K562 (cell line): ENCODE data around the gene ZSWIM8. TPM values are rescaled to one million over a fixed set of nuclear protein-coding genes. Genes with fewer than 3 reads are reported as not detected.

Source experiments
- ATAC-seq: fragments of 200-7000 bp; cut with Tn5 transposase; 3 replicates; pipeline ENCODE4 v1.9.1; 2020; ENCODE audit warnings: moderate library complexity
- BruUV-seq: library from RNA; stranded (reverse); fragments of 400-500 nt; replicated peaks from 2 replicates; lab custom pipeline; 2021; lab: Mats Ljungman, UMichigan
- CTCF ChIA-PET: fragments of 300-600 bp; formaldehyde crosslinking; extraction: SDS; loops from one replicate; lab custom pipeline; 2021; ENCODE audit warnings: low intra/inter-chr PET ratio; lab: Yijun Ruan, JAX
- POLR2A ChIA-PET: fragments of 300-600, 350-650 bp; sonication (Branson Sonifier 250); formaldehyde crosslinking; extraction: SDS; loops from one replicate; lab custom pipeline; 2021; ENCODE audit warnings: antibody characterized with exemption, inconsistent platforms; lab: Yijun Ruan, JAX
- DNase-seq, 4 experiments: peaks; one replicate each; pipeline versions ENCODE4 v3.0.0 to v3.0.0-alpha.2; 2011 to 2018; ENCODE audit warnings: low spot score in 3 of 4, mixed read lengths in 3 of 4; ENCODE audit errors: extremely low read depth in 1 of 4
- FAIRE-seq: peaks from 2 replicates; lab custom pipeline; 2011; peaks lifted over from hg19 to GRCh38; lab: Jason Lieb, UNC
- H2AFZ ChIP-seq: 2 replicates; pipeline ENCODE4 v1.6.0; 2011; ENCODE audit warnings: low read depth, low read length, control low read depth, inconsistent platforms
- H3K27ac ChIP-seq: fragments of 200-600 bp; 3 replicates; pipeline ENCODE4 v1.8.0; 2011; ENCODE audit warnings: low read depth, mild to moderate bottlenecking, control low read depth, inconsistent platforms, low read length, moderate library complexity, mixed read lengths; ENCODE audit errors: extremely low read depth
- H3K27me3 ChIP-seq, 2 experiments: fragments of 300-600 bp in 1 of 2; 2 replicates in 1 of 2; 3 replicates in 1 of 2; pipeline versions ENCODE4 v1.6.0 to v1.8.0; 2011; ENCODE audit warnings: inconsistent platforms in 2 of 2, low read length in 2 of 2, mild to moderate bottlenecking in 1 of 2, mixed read lengths in 1 of 2, moderate library complexity in 1 of 2; ENCODE audit not compliant: control insufficient read depth in 2 of 2, insufficient read depth in 2 of 2
- H3K36me3 ChIP-seq: fragments of 300-600 bp; 3 replicates; pipeline ENCODE4 v1.8.0; 2011; ENCODE audit warnings: mild to moderate bottlenecking, low read length, inconsistent platforms; ENCODE audit not compliant: control insufficient read depth, insufficient read depth
- H3K4me1 ChIP-seq, 2 experiments: fragments of 200-600 bp in 1 of 2; replicated peaks in 1 of 2; 2 replicates in 1 of 2; 3 replicates in 1 of 2; pipeline versions ENCODE4 v1.5.1 to v1.8.0; 2011; ENCODE audit warnings: inconsistent platforms in 2 of 2, low read length in 2 of 2, mild to moderate bottlenecking in 1 of 2, mixed read lengths in 1 of 2, moderate library complexity in 1 of 2; ENCODE audit not compliant: control insufficient read depth in 2 of 2, insufficient read depth in 2 of 2
- H3K4me2 ChIP-seq: 2 replicates; pipeline ENCODE4 v1.6.1; 2011; ENCODE audit warnings: low read length, control low read depth, inconsistent platforms, mixed read lengths; ENCODE audit not compliant: insufficient read depth
- H3K4me3 ChIP-seq: fragments of 200-600 bp; sonication (generic), shearing (Covaris generic); 2 replicates; pipeline ENCODE4 v1.5.1; 2016; ENCODE audit warnings: control low read depth, inconsistent platforms
- H3K79me2 ChIP-seq: fragments of 200-600 bp; 3 replicates; pipeline ENCODE4 v1.8.0; 2011; ENCODE audit warnings: low read length, inconsistent platforms; ENCODE audit not compliant: control insufficient read depth, insufficient read depth
- H3K9ac ChIP-seq, 2 experiments: 2 replicates each; pipeline versions ENCODE4 v1.6.0 to v1.6.1; 2011; ENCODE audit warnings: low read depth in 2 of 2, low read length in 2 of 2, control low read depth in 1 of 2, inconsistent platforms in 1 of 2, mild to moderate bottlenecking in 1 of 2, mixed read lengths in 1 of 2; ENCODE audit not compliant: insufficient read depth in 1 of 2
- H3K9me1 ChIP-seq: one replicate; pipeline ENCODE4 v1.6.0; 2011; ENCODE audit warnings: inconsistent platforms, mild to moderate bottlenecking, low read length, moderate library complexity; ENCODE audit not compliant: control insufficient read depth, insufficient read depth
- H3K9me3 ChIP-seq: replicated peaks from 2 replicates; pipeline ENCODE4 v1.5.1; 2011; ENCODE audit warnings: low read depth, low read length, inconsistent platforms; ENCODE audit not compliant: control insufficient read depth, insufficient read depth
- H4K20me1 ChIP-seq: replicated peaks from 2 replicates; pipeline ENCODE4 v1.6.1; 2011; ENCODE audit warnings: low read length, inconsistent platforms, mixed read lengths; ENCODE audit not compliant: control insufficient read depth, insufficient read depth
- CBX5 ChIP-seq: IDR thresholded peaks from 2 replicates; pipeline ENCODE4 v1.6.1; 2014; ENCODE audit warnings: low read depth, borderline replicate concordance
- FOXM1 ChIP-seq, 2 experiments: fragments of 450-650 bp in 1 of 2; sonication (generic) in 1 of 2; formaldehyde crosslinking in 1 of 2; IDR thresholded peaks; 2 replicates each; pipeline versions ENCODE4 v1.6.1 to v1.9.0; 2017 to 2022; ENCODE audit warnings: low read depth in 2 of 2, mild to moderate bottlenecking in 2 of 2, missing genetic modification reagents in 1 of 2, moderate library complexity in 1 of 2
- ZKSCAN8 ChIP-seq: fragments of 200-800 bp; sonication (Bioruptor generic); IDR thresholded peaks from 2 replicates; pipeline ENCODE4 v1.6.1; 2016; ENCODE audit warnings: missing genetic modification characterization, missing compliant biosample characterization
- WGBS: fragments of 100-300 bp; shearing (Covaris generic); methylation state at CpG from one replicate; pipeline ENCODE4 v1.1.6; 2016; ENCODE audit warnings: low coverage, mixed read lengths; ENCODE audit not compliant: insufficient coverage; ENCODE audit errors: missing lambda C conversion rate; 5-methylcytosine and 5-hydroxymethylcytosine counted together
- in situ Hi-C: fragments of 300-500 bp; cut with MboI; formaldehyde crosslinking; loops from 4 replicates; pipeline ENCODE4 v1.15.0; 2018; ENCODE audit warnings: inconsistent platforms, mixed read lengths
- intact Hi-C: fragments of 100-400 bp; cut with micrococcal nuclease; formaldehyde crosslinking; loops from 2 replicates; pipeline ENCODE4 v1.14.2; 2022
- polyA plus RNA-seq, 8 experiments: library from polyadenylated mRNA; depleted of rRNA in 4 of 8; stranded (reverse) in 5 of 8; unstranded in 3 of 8; fragments of >200 nt; fragmentation: Nextera tagmentation in 2 of 8; fragmentation: Illumina TruSeq in 1 of 8; extraction: Ambion mirVana in 2 of 8; extraction: Trizol in 1 of 8; gene quantifications; 2 replicates each; pipeline versions ENCODE4 v1.2.1 to v1.2.3, GENCODE V29; 2011 to 2014; ENCODE audit warnings: inconsistent platforms in 1 of 8, missing spikeins in 1 of 8
- total RNA-seq, 7 experiments: library from RNA; depleted of rRNA in 6 of 7; stranded (reverse); fragments of >200 nt in 6 of 7; fragmentation: Illumina TruSeq in 2 of 7; extraction: Trizol in 2 of 7; gene quantifications; 2 replicates each; pipeline versions ENCODE4 v1.2.1 to v1.2.3, GENCODE V29; 2011 to 2021; ENCODE audit warnings: low replicate concordance in 1 of 7

Gene ZSWIM8
- total and polyA plus RNA-seq, 9 of the 15 experiments (the other 6 are each of a cell fraction or from before 2014, with no cell fraction given), result 5.6 to 47.8 (median 26.7) TPM

DNA sequence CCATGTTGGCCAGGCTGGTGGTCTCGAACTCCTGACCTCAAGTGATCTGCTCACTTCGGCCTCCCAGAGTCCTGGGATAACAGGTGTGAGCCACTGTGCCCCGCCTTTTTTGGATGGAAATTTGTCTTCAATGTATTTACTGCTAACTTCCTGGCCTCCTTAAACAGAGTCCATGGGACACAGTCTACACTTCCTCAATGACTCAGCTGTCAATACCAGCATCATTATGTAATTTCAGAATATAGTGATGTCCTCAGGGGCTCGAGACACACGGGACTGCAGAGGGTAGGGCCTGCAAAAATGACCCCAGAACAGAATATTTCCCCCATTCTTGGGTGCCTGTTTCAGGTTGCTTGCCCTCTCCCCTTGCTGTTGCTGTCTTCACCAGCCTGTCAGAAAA, 57.9 kb downstream of the ZSWIM8 start (continued):
- TF ChIP-seq ZKSCAN8 (CRISPR knock-in tag), result no peak

- no peak for FAIRE-seq
These were observed 61.6 kb downstream of the ZSWIM8 start for GRCh38 chr10:73847031-73847430.

More at GRCh38 chr10:73847031-73847430, 61.6 kb downstream of the ZSWIM8 start:
- Histone ChIP-seq H3K4me2 (no peak overlapping the region), H3K4me1 (peaks cover 0 to 7% of the 10 kb centered on the region in 2 experiments; a peak in 2 of 5 replicates), H3K9ac (no peak overlapping the region), H3K36me3 (peaks cover 68% of the 10 kb centered on the region), H3K9me1 (no peaks in the 10 kb centered on the region), H3K27me3 (no peaks in the 10 kb centered on the region), H4K20me1 (peaks cover 9% of the 10 kb centered on the region; the same call in 1 of the 2 replicates), H3K79me2 (no peaks in the 10 kb centered on the region), H2AFZ (no peak overlapping the region), H3K9me3 (no peaks in the 10 kb centered on the region), H3K4me3 (no peak overlapping the region), H3K27ac (no peak overlapping the region)
- no peak for ATAC-seq
- intact Hi-C loops, result no loop called here
- CTCF ChIA-PET, result no interaction called here
- POLR2A ChIA-PET, result interaction anchor here (0.5 to 1.2 kb wide), 2 partner anchors 14 kb away, joined by 3 to 5 read pairs; no protein-coding TSS in a partner anchor
- TF ChIP-seq FOXM1 (IDR thresholded peaks at IDR 0.05; ENCODE audit: low read depth), result no peak
- TF ChIP-seq FOXM1 (CRISPR knock-in tag; IDR thresholded peaks at IDR 0.05; ENCODE audit: low read depth), result no peak
- no peak for TF ChIP-seq CBX5
- DNase-seq, result no peak
- BruUV-seq, result no TSS peak
- WGBS, result 93% methylated on average over 7 of the region's 7 CpGs
- in situ Hi-C loops, result loop anchor here (5.0 to 10.0 kb wide), 2 partner anchors 35 to 1238 kb away; no protein-coding TSS in a partner anchor
